GM12878 (cell line): Measurements from ENCODE around the gene TNKS1BP1. TPM values are rescaled to one million over a fixed set of nuclear protein-coding genes. Genes with fewer than 3 reads are reported as not detected.

Source experiments
- BMI1 ChIP-seq: fragments of 450-650 bp; IDR thresholded peaks from 2 replicates; pipeline ENCODE4 v1.6.1; 2016; ENCODE audit warnings: mild to moderate bottlenecking, moderate library complexity, borderline replicate concordance
- EGR1 ChIP-seq, 2 experiments: IDR thresholded peaks; 1 replicate in 1 of 2; 2 replicates in 1 of 2; pipeline ENCODE4 v1.6.1; 2011 to 2012; ENCODE audit warnings: low read depth in 2 of 2, low read length in 2 of 2, borderline replicate concordance in 1 of 2, mild to moderate bottlenecking in 1 of 2, moderate library complexity in 1 of 2
- NR2C1 ChIP-seq: fragments of 450-650 bp; IDR thresholded peaks from 2 replicates; pipeline ENCODE4 v1.6.1; 2017; ENCODE audit warnings: antibody characterized with exemption, mild to moderate bottlenecking, moderate library complexity
- RUNX3 ChIP-seq: IDR thresholded peaks from 2 replicates; pipeline ENCODE4 v1.6.1; 2012; ENCODE audit warnings: low read length, inconsistent platforms
- polyA plus RNA-seq, 11 experiments: library from polyadenylated mRNA; depleted of rRNA in 4 of 11; unstranded in 6 of 11; stranded (reverse) in 5 of 11; fragments of >200 nt; fragmentation: Nextera tagmentation in 4 of 11; fragmentation: Illumina TruSeq in 1 of 11; extraction: Ambion mirVana in 4 of 11; extraction: Trizol in 1 of 11; gene quantifications; 1 replicate in 1 of 11; 2 replicates in 10 of 11; pipeline versions ENCODE4 v1.2.1 to v1.2.3, GENCODE V29; 2011 to 2016; ENCODE audit warnings: inconsistent platforms in 2 of 11, missing spikeins in 2 of 11, low read depth in 1 of 11
- total RNA-seq, 4 experiments: library from RNA; depleted of rRNA in 3 of 4; stranded (reverse); fragments of >200 nt in 3 of 4; fragmentation: Illumina TruSeq in 1 of 4; extraction: Trizol in 1 of 4; gene quantifications; 2 replicates each; pipeline versions ENCODE4 v1.2.1 to v1.2.3, GENCODE V29; 2013 to 2021
- TF ChIP-seq, protein P1 (sequence below): IDR thresholded peaks from 2 replicates; pipeline ENCODE4 v1.6.1; 2012; ENCODE audit warnings: mild to moderate bottlenecking, low read depth, low read length
- TF ChIP-seq, protein P2 (sequence below), 3 experiments: IDR thresholded peaks in 2 of 3; conservative IDR thresholded peaks in 1 of 3; 2 replicates each; pipeline ENCODE4 v1.5.1; 2011; ENCODE audit warnings: low read depth in 3 of 3, low read length in 3 of 3, mild to moderate bottlenecking in 3 of 3, control low read depth in 2 of 3, moderate library complexity in 2 of 3, inconsistent platforms in 1 of 3, mixed read lengths in 1 of 3; ENCODE audit not compliant: control insufficient read depth in 2 of 3, insufficient read depth in 1 of 3; ENCODE audit errors: extremely low read depth in 1 of 3

Gene TNKS1BP1
- total and polyA plus RNA-seq, 10 of the 15 experiments (the other 5 are each of a cell fraction or from before 2014, with no cell fraction given) = 0.26 to 15.8 (median 4.3) TPM

- TF ChIP-seq, protein P1, sequence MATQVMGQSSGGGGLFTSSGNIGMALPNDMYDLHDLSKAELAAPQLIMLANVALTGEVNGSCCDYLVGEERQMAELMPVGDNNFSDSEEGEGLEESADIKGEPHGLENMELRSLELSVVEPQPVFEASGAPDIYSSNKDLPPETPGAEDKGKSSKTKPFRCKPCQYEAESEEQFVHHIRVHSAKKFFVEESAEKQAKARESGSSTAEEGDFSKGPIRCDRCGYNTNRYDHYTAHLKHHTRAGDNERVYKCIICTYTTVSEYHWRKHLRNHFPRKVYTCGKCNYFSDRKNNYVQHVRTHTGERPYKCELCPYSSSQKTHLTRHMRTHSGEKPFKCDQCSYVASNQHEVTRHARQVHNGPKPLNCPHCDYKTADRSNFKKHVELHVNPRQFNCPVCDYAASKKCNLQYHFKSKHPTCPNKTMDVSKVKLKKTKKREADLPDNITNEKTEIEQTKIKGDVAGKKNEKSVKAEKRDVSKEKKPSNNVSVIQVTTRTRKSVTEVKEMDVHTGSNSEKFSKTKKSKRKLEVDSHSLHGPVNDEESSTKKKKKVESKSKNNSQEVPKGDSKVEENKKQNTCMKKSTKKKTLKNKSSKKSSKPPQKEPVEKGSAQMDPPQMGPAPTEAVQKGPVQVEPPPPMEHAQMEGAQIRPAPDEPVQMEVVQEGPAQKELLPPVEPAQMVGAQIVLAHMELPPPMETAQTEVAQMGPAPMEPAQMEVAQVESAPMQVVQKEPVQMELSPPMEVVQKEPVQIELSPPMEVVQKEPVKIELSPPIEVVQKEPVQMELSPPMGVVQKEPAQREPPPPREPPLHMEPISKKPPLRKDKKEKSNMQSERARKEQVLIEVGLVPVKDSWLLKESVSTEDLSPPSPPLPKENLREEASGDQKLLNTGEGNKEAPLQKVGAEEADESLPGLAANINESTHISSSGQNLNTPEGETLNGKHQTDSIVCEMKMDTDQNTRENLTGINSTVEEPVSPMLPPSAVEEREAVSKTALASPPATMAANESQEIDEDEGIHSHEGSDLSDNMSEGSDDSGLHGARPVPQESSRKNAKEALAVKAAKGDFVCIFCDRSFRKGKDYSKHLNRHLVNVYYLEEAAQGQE = no peak
- TF ChIP-seq, protein P2, sequence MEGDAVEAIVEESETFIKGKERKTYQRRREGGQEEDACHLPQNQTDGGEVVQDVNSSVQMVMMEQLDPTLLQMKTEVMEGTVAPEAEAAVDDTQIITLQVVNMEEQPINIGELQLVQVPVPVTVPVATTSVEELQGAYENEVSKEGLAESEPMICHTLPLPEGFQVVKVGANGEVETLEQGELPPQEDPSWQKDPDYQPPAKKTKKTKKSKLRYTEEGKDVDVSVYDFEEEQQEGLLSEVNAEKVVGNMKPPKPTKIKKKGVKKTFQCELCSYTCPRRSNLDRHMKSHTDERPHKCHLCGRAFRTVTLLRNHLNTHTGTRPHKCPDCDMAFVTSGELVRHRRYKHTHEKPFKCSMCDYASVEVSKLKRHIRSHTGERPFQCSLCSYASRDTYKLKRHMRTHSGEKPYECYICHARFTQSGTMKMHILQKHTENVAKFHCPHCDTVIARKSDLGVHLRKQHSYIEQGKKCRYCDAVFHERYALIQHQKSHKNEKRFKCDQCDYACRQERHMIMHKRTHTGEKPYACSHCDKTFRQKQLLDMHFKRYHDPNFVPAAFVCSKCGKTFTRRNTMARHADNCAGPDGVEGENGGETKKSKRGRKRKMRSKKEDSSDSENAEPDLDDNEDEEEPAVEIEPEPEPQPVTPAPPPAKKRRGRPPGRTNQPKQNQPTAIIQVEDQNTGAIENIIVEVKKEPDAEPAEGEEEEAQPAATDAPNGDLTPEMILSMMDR (IDR thresholded peaks at IDR 0.05 in 2 of 3, conservative IDR thresholded peaks at IDR 0.05 in 1 of 3; ENCODE audit: control insufficient read depth in 2 of 3, extremely low read depth in 1 of 3, insufficient read depth in 1 of 3, low read depth in 3 of 3, low read length in 3 of 3) = no peak
- TF ChIP-seq RUNX3 (no peak), NR2C1 (no peak), BMI1 (no peak), EGR1 (IDR thresholded peaks at IDR 0.05; ENCODE audit: borderline replicate concordance in 1 of 2, low read depth in 2 of 2, low read length in 2 of 2) (no peak)
These were observed 22.6 kb upstream of the TNKS1BP1 start (continued) for GRCh38 chr11:57347336-57347735.
